ENCODE data around the gene IRF4. TPM values are rescaled to one million over a fixed set of nuclear protein-coding genes. Genes with fewer than 3 reads are reported as not detected.

IRF4 gene
- polyA plus RNA-seq, 1 experiment, result not detected

DNA sequence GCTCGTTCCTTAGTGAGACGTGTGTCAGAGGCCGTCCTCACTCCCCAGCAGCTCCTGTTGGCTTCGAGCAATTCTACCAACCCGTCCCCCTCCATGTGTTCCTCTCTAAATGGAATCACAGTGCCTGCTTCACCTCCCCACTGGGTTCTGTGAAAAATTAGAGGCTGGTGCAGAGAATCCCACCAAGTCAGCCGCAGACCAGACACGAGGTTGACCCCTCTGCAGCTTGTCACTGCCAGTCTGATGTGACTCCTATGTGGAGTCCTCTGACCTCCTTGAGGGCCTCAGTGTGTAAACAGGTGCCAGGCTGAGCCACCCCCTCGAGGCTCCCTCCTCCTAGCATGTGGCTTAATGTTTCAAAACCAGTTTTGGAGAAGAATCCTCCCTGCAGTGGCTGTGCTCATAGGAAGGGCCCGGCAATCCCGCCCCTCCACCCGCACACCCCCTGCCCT is 12.6 kb upstream of the IRF4 start:
- ChIA-PET POLR2A (interaction anchor here (0.6 kb wide), 1 partner anchor 44 kb away, joined by 6 read pairs; no protein-coding TSS in a partner anchor), CTCF (no interaction called here)
- H3K9me3 ChIP-seq (ENCODE audit: control insufficient read depth, insufficient read depth, low read length), result peaks cover 52% of the 10 kb centered on the region
- H3K27me3 ChIP-seq (ENCODE audit: control insufficient read depth, insufficient read depth, low read length), result peaks cover 4% of the 10 kb centered on the region
- TF ChIP-seq, protein P1, sequence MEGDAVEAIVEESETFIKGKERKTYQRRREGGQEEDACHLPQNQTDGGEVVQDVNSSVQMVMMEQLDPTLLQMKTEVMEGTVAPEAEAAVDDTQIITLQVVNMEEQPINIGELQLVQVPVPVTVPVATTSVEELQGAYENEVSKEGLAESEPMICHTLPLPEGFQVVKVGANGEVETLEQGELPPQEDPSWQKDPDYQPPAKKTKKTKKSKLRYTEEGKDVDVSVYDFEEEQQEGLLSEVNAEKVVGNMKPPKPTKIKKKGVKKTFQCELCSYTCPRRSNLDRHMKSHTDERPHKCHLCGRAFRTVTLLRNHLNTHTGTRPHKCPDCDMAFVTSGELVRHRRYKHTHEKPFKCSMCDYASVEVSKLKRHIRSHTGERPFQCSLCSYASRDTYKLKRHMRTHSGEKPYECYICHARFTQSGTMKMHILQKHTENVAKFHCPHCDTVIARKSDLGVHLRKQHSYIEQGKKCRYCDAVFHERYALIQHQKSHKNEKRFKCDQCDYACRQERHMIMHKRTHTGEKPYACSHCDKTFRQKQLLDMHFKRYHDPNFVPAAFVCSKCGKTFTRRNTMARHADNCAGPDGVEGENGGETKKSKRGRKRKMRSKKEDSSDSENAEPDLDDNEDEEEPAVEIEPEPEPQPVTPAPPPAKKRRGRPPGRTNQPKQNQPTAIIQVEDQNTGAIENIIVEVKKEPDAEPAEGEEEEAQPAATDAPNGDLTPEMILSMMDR (IDR thresholded peaks at IDR 0.05; ENCODE audit: low read depth, low read length), result no peak
- DNase-seq (ENCODE audit: low read depth, low spot score), result no peak
- no peak overlapping the region for H3K4me3 ChIP-seq (ENCODE audit: low read depth, low read length)
- H3K27ac ChIP-seq (ENCODE audit: low read depth, low read length), result no peak overlapping the region

DNA sequence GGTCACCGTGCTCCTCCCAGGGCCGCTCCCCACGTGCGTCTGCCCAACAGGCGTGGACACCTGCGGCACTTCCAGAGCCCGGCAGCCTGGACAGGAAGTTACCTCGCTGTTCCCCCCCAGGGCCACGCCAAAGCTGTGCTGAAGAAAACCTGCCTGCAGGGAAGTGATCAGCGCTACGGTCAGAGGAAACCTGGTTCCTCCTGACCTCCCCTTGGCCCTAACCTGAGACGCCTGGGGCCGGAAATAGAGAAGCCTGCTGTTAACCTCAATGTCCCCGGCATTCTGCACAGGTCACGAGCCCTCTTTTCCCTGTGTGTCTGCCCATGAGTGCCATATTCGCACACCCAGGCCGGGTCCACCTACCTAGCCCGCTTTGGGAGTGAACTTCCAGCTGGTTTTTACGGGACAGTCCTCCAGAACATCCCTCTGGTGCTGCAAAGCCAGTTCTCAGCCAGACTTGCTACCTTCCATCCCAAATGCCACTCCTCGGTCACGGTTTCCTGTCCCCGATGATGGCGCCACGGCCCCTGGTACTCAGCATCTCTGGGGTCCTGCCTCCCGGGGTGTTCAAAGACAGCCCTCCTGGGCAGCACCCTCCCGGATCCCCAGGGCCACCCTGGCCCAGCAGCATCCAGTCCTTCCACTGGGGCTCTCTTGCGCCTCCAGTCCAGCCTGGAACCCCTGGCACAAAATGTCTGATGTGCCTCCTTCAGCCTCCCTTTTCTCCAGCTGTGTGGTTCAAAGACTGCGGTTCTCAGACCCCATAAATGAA is 12.0 kb upstream of the IRF4 start:
- Histone ChIP-seq H3K4me3 (ENCODE audit: low read depth, low read length) (no peak overlapping the region), H3K9me3 (ENCODE audit: control insufficient read depth, insufficient read depth, low read length) (peaks cover 50% of the 10 kb centered on the region), H3K27me3 (ENCODE audit: control insufficient read depth, insufficient read depth, low read length) (peaks cover 3% of the 10 kb centered on the region), H3K27ac (ENCODE audit: low read depth, low read length) (no peak overlapping the region)
- DNase-seq (ENCODE audit: low read depth, low spot score), result no peak
- ChIA-PET CTCF (no interaction called here), POLR2A (interaction anchor here (0.6 kb wide), 1 partner anchor 43 kb away, joined by 6 read pairs; no protein-coding TSS in a partner anchor)
- TF ChIP-seq, protein P1 (IDR thresholded peaks at IDR 0.05; ENCODE audit: low read depth, low read length), result no peak

DNA sequence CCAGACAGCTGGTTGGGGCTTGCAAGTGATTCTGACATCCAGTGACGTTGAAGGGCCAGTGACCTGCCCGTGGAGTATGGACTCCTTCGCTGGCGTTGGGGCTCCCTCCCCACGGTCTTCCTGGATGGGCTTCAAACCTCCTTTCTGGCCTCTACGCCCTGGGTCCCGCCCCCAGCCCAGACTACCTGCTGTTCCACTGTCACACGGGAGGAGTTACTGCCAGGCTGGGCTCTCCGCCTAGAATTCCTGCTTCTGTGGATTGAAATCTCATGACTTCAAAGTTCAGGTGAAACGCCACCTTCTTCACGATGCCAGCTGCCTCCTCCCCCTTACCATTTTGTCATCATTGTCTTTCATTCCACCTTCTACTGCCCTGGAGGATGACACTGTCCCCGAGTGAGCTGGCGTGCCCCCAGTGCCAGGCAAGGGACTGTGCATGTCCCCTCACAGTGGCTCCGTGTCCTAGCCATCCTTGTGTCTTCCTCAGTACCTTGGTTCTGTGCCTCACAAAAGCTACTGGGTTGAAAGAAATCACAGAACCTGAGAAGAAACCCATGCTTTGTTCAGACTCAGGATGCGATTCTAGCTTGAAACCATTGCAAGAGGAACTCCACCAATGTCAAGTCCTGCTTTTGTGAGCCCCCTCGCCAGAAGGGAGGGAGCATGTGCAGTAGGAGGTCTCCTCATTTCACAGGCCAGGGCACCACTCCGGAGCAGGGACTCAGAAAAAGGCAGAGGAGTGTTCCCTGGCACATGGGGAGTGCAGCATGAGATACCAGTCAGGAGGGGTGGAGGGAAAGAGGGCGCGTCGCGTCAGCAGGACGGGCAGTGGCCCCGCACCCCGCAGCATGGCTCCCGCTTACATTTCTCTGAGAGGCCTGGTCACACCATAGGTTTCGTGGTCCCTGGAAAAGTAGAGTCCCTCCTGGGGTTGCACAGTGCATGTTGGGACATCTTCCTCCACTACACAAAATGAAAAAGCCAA is 11.0 kb upstream of the IRF4 start:
- H3K27ac ChIP-seq (ENCODE audit: low read depth, low read length), result no peak overlapping the region
- POLR2A ChIA-PET, result no interaction called here
- TF ChIP-seq, protein P1 (IDR thresholded peaks at IDR 0.05; ENCODE audit: low read depth, low read length), result no peak
- peaks cover 3% of the 10 kb centered on the region for H3K27me3 ChIP-seq (ENCODE audit: control insufficient read depth, insufficient read depth, low read length)
- no peak for DNase-seq (ENCODE audit: low read depth, low spot score)
- CTCF ChIA-PET, result no interaction called here
- H3K9me3 ChIP-seq (ENCODE audit: control insufficient read depth, insufficient read depth, low read length), result peaks cover 44% of the 10 kb centered on the region
- no peak overlapping the region for H3K4me3 ChIP-seq (ENCODE audit: low read depth, low read length)

DNA sequence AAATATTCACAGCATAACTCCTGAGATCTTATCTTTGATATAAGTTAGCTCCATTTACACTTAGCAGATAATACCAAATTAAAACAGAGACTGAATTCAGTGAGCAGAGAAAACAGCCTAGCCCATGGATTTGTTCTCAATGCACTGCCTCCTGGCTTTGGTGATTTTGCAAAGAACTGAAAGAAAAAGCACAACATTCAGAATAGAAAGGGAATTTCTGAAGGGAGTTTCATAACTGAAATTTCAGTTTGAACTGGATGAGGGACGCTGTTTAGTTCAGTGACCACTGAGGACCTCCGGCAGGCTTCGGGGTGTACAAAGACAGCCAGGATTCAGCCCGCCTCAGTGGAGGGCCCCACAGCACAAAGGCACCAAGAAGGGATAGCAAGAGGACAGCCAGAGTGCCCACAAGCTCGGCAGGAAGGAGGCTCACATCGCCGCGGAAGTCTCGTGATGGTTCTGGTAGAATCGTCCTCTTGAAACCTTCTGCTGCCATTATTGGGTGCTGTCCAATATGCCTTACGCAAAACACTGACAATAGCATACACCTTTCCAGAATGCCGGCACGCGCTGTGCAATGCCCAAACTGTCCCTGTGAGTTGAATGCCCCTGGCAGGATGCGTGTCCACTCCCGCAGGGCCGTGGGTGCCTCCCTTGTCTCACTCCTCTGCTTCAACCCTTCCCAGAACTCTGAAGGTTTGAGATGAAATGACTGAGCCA is 9.7 kb upstream of the IRF4 start:
- Histone ChIP-seq H3K27ac (ENCODE audit: low read depth, low read length) (no peak overlapping the region), H3K9me3 (ENCODE audit: control insufficient read depth, insufficient read depth, low read length) (peaks cover 42% of the 10 kb centered on the region), H3K4me3 (ENCODE audit: low read depth, low read length) (no peak overlapping the region), H3K27me3 (ENCODE audit: control insufficient read depth, insufficient read depth, low read length) (peaks cover 3% of the 10 kb centered on the region)
- TF ChIP-seq, protein P1 (IDR thresholded peaks at IDR 0.05; ENCODE audit: low read depth, low read length), result no peak
- ChIA-PET POLR2A (no interaction called here), CTCF (no interaction called here)
- DNase-seq (ENCODE audit: low read depth, low spot score), result no peak
